ENCODE results near the gene FEN1. TPM values are rescaled to one million over a fixed set of nuclear protein-coding genes. Genes with fewer than 3 reads are reported as not detected.
A peak's percentile ranks its signal among the peaks of the same experiment; 100 is the strongest.

Gene FEN1
- total and polyA plus RNA-seq, 2 of the 8 experiments (the other 6 are each of a cell fraction or from before 2014, with no cell fraction given), result 52.6 to 86.1 TPM

DNA sequence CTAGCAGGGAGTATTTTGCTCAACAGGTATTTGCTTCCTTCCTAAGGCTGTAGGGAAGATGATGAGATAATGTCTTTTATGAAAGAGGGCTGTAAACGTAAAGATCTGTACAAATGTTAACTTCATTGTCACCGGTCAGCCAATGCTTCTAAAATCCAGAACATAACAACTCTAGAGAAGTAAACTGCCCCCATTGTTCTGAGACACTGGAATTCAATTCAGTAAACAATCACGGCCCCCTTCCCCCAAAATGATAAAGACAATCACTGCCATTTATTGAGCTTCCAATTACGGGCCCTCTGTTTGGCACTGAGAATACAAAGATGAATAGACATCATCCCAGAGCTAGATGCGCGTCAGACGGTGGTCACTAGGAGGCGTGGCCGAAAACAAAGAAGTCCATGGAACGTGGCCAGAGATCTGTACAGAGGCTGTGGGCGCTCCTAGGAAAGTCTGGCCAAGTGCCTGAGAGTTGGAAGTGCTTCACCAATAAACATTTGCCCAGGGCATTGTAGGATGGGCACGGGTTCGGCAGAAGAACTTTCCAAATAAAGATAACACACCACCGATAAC, 888 bp upstream of the FEN1 start (continued):
- TF ChIP-seq, protein P1, sequence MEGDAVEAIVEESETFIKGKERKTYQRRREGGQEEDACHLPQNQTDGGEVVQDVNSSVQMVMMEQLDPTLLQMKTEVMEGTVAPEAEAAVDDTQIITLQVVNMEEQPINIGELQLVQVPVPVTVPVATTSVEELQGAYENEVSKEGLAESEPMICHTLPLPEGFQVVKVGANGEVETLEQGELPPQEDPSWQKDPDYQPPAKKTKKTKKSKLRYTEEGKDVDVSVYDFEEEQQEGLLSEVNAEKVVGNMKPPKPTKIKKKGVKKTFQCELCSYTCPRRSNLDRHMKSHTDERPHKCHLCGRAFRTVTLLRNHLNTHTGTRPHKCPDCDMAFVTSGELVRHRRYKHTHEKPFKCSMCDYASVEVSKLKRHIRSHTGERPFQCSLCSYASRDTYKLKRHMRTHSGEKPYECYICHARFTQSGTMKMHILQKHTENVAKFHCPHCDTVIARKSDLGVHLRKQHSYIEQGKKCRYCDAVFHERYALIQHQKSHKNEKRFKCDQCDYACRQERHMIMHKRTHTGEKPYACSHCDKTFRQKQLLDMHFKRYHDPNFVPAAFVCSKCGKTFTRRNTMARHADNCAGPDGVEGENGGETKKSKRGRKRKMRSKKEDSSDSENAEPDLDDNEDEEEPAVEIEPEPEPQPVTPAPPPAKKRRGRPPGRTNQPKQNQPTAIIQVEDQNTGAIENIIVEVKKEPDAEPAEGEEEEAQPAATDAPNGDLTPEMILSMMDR (IDR thresholded peaks at IDR 0.05; ENCODE audit: control extremely low read depth in 1 of 3, insufficient read depth in 1 of 3, low read depth in 1 of 3, low read length in 3 of 3), result peak in 2 of 3 experiments; percentile 6 to 9; a peak in 2 of 4 replicates
